Dedifferentiated amniotic fluid mesenchymal stem cell (primary cell): ENCODE results near the gene SIL1.
A peak's percentile ranks its signal among the peaks of the same experiment; 100 is the strongest.
"Not testable (repeated sequence)": the region's sequence is repeated elsewhere in the genome, so short reads cannot be mapped to it uniquely, and the experiment has no call there.

Experiments
- DNase-seq: peaks from one replicate; pipeline ENCODE4 v3.0.0-alpha.2; 2016; ENCODE audit errors: extremely low spot score

The SIL1 gene

DNA sequence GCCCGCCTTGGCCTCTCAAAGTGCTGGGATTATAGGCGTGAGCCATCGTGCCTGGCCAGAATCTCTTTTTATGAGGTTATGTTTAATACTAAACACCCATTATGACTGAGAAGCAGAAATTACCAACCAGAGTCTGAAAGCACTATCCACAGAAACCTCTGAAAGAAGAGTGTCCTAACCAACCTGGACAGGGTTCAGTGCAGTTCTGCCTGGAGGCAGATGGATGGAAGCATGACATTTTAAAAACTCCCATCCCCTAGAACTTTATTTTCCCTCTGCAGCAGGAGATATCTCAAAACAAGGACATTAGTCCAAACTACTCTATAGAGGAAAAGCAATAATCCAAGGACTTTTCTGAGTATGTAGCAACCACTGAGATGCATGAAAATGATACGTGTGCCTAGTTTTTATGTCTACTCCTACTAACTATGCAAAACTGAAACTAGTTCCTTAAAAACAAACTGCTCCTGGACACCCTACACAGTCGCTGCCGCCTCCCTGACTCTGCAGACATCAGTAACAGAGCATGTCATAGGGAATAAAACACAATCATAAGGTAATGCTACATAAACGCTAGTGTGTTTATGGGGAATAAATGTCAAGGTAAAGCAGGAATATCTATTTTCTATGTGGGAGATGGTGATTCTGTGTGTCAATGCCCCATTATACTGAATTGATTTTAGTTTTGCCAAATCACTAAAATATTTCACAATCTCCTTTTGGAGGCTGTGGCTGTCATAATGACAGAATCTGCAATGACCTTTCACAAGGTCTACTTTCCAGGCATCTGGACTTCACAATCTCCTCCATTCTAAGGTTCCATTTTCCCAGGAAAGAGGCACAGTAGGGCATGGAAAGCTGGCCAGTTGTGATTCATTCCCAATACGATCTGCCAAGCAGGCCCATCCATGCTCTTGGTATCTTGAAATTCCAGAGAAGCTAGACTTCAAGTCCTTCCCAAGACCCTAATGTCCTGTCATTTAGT, 122.8 kb downstream of the SIL1 start:
- DNase-seq: no peak

- DNase-seq: not testable (repeated sequence)
Measured at GRCh38 chr5:139073956-139074355, 124.2 kb downstream of the SIL1 start.

GRCh38 chr5:139068494-139069151, 129.5 kb downstream of the SIL1 start:
- DNase-seq: no peak

DNA sequence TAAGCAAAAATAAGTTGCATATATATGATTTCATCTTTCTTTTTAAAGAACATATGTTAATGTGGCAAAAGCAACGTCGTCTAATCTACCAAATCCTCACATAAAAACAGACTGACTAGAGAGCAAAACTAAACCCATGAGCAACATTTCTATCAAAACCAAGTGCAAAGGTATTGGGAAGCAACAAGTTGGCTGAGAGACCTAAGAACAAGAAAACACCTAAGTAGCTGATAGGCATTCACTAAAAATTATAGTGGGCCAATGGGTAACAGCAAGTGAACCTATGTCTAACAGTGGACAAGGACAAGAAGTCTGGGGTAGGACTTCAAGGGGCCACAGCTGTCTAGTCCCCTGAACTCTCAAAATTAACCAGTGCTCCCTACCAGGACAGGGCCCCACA, 130.1 kb downstream of the SIL1 start:
- DNase-seq: no peak

GRCh38 chr5:139065306-139065705, 132.9 kb downstream of the SIL1 start:
- no peak for DNase-seq

DNA sequence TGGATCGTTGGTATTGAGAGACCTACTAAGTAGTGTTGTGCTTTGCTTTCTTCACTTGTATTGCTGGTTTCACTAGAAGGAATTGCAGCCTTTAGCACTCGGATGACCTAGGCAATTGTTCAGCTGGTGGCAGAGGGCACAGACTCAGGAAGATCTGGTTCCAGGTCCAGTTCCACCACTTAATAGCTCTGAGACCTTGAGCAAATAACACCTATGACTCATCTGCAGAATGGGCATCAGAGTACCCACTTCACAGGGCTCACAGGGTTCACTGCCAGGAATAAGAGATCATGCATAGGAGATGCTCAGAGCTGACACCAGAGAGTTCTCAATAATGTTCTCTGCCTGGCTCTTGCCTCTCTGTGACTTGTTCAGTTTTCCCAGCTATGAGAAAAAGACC, 133.6 kb downstream of the SIL1 start:
- DNase-seq: no peak

GRCh38 chr5:139063664-139064054, 134.5 kb downstream of the SIL1 start:
- no peak for DNase-seq

- no peak for DNase-seq
Measured at GRCh38 chr5:139062910-139063663, 135.1 kb downstream of the SIL1 start.

GRCh38 chr5:139061856-139062255, 136.3 kb downstream of the SIL1 start:
- no peak for DNase-seq

GRCh38 chr5:139061274-139061673, 136.9 kb downstream of the SIL1 start:
- peak; percentile 34 for DNase-seq

DNA sequence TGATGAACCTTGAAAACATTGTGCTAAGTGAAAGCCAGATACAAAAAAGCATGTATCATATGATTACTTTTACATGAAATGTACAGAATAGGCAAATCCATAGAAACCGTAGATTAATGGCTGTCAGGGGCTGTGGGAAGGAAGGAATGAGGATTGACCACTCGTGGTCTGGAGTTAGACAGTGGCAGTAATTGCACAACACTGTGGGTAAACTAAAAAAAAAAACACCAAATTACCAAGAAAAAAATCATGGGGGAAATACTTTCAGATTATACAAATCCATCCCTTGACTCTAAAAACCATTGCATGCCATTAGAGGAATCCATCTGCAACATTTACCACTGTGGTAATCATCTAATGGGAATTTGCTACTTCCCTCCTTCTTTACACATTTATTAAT, 140.0 kb downstream of the SIL1 start:
- DNase-seq: no peak

DNA sequence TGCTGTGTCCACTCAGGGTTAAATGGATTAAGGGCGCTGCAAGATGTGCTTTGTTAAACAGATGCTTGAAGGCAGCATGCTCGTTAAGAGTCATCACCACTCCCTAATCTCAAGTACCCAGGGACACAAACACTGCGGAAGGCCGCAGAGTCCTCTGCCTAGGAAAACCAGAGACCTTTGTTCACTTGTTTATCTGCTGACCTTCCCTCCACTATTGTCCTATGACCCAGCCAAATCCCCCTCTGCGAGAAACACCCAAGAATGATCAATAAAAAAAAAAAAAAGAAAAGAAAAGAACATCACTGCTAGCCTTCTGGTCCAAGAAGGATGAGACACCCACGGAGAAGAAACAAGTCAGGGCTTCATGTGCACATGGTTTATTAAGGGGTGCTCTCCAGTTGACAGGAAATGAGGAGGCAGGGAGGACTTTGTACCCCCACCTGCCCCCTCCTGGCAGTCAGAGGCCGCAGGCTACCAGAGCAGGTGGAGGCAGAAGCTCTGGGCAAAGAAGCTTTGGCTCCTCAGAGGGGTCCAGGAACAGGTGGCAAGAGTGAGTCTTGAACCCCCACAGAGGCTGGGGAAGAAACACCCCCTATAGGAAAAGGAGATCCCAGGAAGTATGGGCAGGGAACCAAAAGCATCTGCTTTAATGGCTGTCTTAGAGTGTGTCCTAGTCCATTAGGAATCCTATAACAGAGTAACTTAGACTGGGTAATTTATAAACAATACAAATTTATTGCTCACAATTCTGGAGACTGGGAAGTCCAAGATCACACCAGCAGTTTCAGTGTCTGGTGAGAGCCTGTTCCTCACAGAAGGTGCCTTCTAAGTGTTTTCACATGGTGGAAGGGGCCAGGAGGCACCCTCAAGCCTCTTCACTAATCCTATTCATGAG, 140.9 kb downstream of the SIL1 start:
- not testable (repeated sequence) for DNase-seq

- no peak for DNase-seq
Measured at GRCh38 chr5:139052975-139053374, 145.2 kb downstream of the SIL1 start.

DNA sequence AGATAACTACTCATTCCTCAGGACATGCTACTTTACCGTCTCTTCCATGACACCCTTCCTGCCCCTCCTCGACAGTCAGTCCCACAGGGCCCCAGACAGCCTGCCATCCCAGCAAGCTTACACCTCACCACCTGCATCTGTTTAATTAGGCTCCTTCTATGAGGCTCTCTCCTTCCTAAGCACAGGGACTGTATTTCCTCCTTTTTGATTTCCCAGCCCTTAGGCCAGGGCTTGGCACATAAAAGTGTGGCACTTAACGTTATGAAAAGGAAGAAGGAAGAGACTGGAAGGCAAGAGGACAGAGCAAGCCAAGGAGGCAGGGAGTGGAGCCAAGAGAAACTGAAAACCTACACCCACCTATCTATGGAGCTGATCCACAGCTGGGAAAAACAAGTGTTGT, 146.8 kb downstream of the SIL1 start:
- DNase-seq: no peak

GRCh38 chr5:139050432-139050831, 147.7 kb downstream of the SIL1 start:
- no peak for DNase-seq

DNA sequence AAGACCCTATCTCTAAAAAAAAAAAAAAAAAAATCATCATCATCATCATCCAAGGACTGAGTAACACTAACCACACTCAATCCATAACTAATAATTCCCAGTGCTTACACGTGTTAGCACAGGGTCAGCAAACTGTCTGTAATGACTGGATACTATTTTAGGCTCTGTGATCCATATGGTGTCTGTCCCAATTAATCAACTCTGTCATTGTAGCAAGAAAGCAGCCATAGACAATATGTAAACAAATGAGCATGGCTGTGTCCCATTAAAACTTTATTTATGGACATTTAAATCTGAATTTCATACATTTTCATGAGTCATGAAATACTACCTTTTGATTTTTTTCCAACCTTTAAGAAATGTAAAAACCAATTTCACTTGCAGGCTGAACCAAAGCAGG, 148.4 kb downstream of the SIL1 start:
- DNase-seq: no peak

GRCh38 chr5:139046551-139046950, 151.6 kb downstream of the SIL1 start:
- no peak for DNase-seq

GRCh38 chr5:139043157-139043905, 154.8 kb downstream of the SIL1 start:
- no peak for DNase-seq

DNA sequence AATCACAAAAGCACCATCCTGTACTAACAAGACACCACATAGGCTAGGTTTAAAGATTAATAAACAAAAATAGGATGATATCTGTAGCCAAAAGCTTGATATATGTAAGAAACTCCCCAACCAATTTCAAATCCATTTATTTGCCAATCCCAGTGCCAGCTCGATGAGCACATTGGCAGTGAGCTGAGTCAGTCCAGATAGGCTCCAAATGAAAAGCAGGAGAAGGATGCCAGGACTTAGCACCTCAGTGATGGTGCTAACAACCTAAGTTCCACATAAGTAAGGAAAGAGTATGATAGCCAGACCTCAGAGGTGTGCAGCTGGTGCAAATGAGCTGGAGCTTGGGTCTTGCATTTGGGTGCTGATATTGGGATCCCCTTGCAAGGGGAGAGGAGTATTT, 158.1 kb downstream of the SIL1 start:
- no peak for DNase-seq

GRCh38 chr5:139038613-139039305, 159.4 kb downstream of the SIL1 start:
- DNase-seq: no peak
